CD14-positive monocyte (primary cell): ENCODE results near the gene DOCK8. TPM values are rescaled to one million over a fixed set of nuclear protein-coding genes. Genes with fewer than 3 reads are reported as not detected.

ENCODE experiments used
- DNase-seq, 3 donors: peaks; one replicate each; pipeline ENCODE4 v3.0.0-alpha.2; 2011 to 2022
- H2AFZ ChIP-seq: 2 replicates; pipeline ENCODE4 v1.6.0; 2012; ENCODE audit warnings: mild to moderate bottlenecking, low read depth, low read length, inconsistent platforms; ENCODE audit not compliant: insufficient read depth, poor library complexity, severe bottlenecking
- H3K27ac ChIP-seq, 2 donors: 1 replicate in 1 of 2; 2 replicates in 1 of 2; pipeline ENCODE4 v1.5.1; 2012 to 2013; ENCODE audit warnings: low read length in 2 of 2, control low read depth in 1 of 2, inconsistent platforms in 1 of 2, low read depth in 1 of 2, mild to moderate bottlenecking in 1 of 2
- H3K27me3 ChIP-seq, 2 donors: one replicate each; pipeline versions ENCODE4 v1.6.0 to v1.6.1; 2011 to 2013; ENCODE audit warnings: low read length in 2 of 2; ENCODE audit not compliant: control insufficient read depth in 2 of 2, insufficient read depth in 2 of 2
- H3K36me3 ChIP-seq, 2 donors: replicated peaks in 1 of 2; 1 replicate in 1 of 2; 2 replicates in 1 of 2; pipeline versions ENCODE4 v1.5.1 to v1.6.1; 2012 to 2013; ENCODE audit warnings: low read length in 2 of 2, control low read depth in 1 of 2, inconsistent platforms in 1 of 2, mild to moderate bottlenecking in 1 of 2; ENCODE audit not compliant: insufficient read depth in 2 of 2, control insufficient read depth in 1 of 2
- H3K4me1 ChIP-seq, 2 donors: 1 replicate in 1 of 2; 2 replicates in 1 of 2; pipeline versions ENCODE4 v1.5.1 to v1.6.1; 2012 to 2013; ENCODE audit warnings: low read length in 2 of 2, control low read depth in 1 of 2, inconsistent platforms in 1 of 2, mild to moderate bottlenecking in 1 of 2, moderate library complexity in 1 of 2; ENCODE audit not compliant: insufficient read depth in 2 of 2, control insufficient read depth in 1 of 2
- H3K4me2 ChIP-seq: replicated peaks from 2 replicates; pipeline ENCODE3; 2012; ENCODE audit warnings: low read length, moderate library complexity, mild to moderate bottlenecking; ENCODE audit not compliant: poor library complexity, severe bottlenecking; ENCODE audit errors: extremely low read depth
- H3K4me3 ChIP-seq, 3 experiments: fragments of 200-600 bp in 1 of 3; sonication (generic) in 1 of 3; replicated peaks in 1 of 3; 1 replicate in 2 of 3; 2 replicates in 1 of 3; pipeline ENCODE4 v1.5.1; 2011 to 2013; ENCODE audit warnings: low read length in 3 of 3, mild to moderate bottlenecking in 3 of 3, control low read depth in 2 of 3, low read depth in 2 of 3, inconsistent platforms in 1 of 3, moderate library complexity in 1 of 3
- H3K79me2 ChIP-seq: 2 replicates; pipeline ENCODE4 v1.6.0; 2012; ENCODE audit warnings: mild to moderate bottlenecking, control low read depth, inconsistent platforms, low read length, moderate library complexity; ENCODE audit not compliant: insufficient read depth
- H3K9ac ChIP-seq: 2 replicates; pipeline ENCODE4 v1.6.0; 2017; ENCODE audit warnings: low read length, mild to moderate bottlenecking; ENCODE audit not compliant: insufficient read depth, poor library complexity, severe bottlenecking
- H3K9me3 ChIP-seq, 2 donors: replicated peaks in 1 of 2; 1 replicate in 1 of 2; 2 replicates in 1 of 2; pipeline versions ENCODE4 v1.5.1 to v1.6.1; 2012 to 2013; ENCODE audit warnings: low read length in 2 of 2, control low read depth in 1 of 2; ENCODE audit not compliant: control insufficient read depth in 1 of 2, insufficient read depth in 1 of 2
- H4K20me1 ChIP-seq: 2 replicates; pipeline ENCODE4 v1.6.0; 2012; ENCODE audit warnings: mild to moderate bottlenecking, low read length, control low read depth, moderate library complexity; ENCODE audit not compliant: insufficient read depth
- H3K27ac Mint-ChIP-seq, 7 donors: one replicate each; pipeline ENCODE4 v1.8.0; 2020; ENCODE audit warnings: mild to moderate bottlenecking in 7 of 7, mixed read lengths in 7 of 7, moderate library complexity in 6 of 7, inconsistent platforms in 2 of 7
- H3K27me3 Mint-ChIP-seq, 3 donors: one replicate each; pipeline ENCODE4 v1.8.0; 2021 to 2022; ENCODE audit warnings: low read depth in 3 of 3, mild to moderate bottlenecking in 3 of 3, mixed read lengths in 3 of 3, moderate library complexity in 3 of 3, inconsistent platforms in 1 of 3
- H3K36me3 Mint-ChIP-seq, 2 donors: one replicate each; pipeline ENCODE4 v1.8.0; 2020; ENCODE audit warnings: mixed read lengths in 2 of 2, inconsistent platforms in 1 of 2, mild to moderate bottlenecking in 1 of 2
- H3K4me1 Mint-ChIP-seq: one replicate; pipeline ENCODE4 v1.8.0; 2020; ENCODE audit warnings: mild to moderate bottlenecking, mixed read lengths
- H3K4me3 Mint-ChIP-seq, 2 donors: one replicate each; pipeline ENCODE4 v1.8.0; 2020; ENCODE audit warnings: mild to moderate bottlenecking in 2 of 2, mixed read lengths in 2 of 2, moderate library complexity in 1 of 2
- H3K9me3 Mint-ChIP-seq, 7 donors: one replicate each; pipeline ENCODE4 v1.8.0; 2020 to 2022; ENCODE audit warnings: mixed read lengths in 7 of 7, mild to moderate bottlenecking in 6 of 7, moderate library complexity in 6 of 7, inconsistent platforms in 2 of 7
- CTCF ChIP-seq: fragments of 200-600 bp; IDR thresholded peaks from one replicate; pipeline ENCODE4 v1.8.0; 2022; ENCODE audit warnings: antibody characterized with exemption, mild to moderate bottlenecking
- WGBS: methylation state at CpG from one replicate; pipeline ENCODE4 v1.1.5; 2013; ENCODE audit warnings: missing lambda C conversion rate; ENCODE audit not compliant: insufficient coverage; 5-methylcytosine and 5-hydroxymethylcytosine counted together
- intact Hi-C, 2 donors: fragments of 100-400 bp; cut with micrococcal nuclease; formaldehyde crosslinking; loops; one replicate each; pipeline versions ENCODE4 v1.15.0 to v1.15.1; 2023
- polyA plus RNA-seq, 3 donors: library from polyadenylated mRNA; depleted of rRNA in 1 of 3; unstranded in 2 of 3; stranded (reverse) in 1 of 3; fragments of 300-500 nt in 2 of 3; fragments of >200 nt in 1 of 3; fragmentation: Illumina TruSeq in 2 of 3; gene quantifications; 1 replicate in 2 of 3; 2 replicates in 1 of 3; pipeline ENCODE4 v1.2.3, GENCODE V29; 2012 to 2021

DOCK8 gene
- polyA plus RNA-seq, 3 donors, result 46.8 to 100 (median 95.4) TPM

DNA sequence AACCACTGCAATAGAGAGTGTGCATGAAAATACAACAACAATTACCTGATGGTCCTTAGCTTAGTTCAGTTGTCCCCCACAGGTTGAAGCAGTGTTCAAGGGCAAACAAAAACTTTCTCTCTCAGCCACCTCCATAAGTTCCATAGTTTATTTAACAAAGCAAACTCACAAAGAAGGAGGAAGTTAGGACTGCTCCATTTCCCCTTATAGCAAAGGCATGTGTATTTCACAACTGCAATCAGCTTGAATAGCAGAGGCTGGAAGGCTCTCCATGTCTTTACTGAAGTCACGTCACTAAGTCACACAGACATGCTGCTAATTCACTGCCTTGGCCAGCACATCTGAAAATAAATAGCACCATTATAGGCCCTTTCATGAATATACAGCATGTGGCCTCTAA, 43.3 kb downstream of the DOCK8 start:
- Histone ChIP-seq H3K27ac (peak overlapping the region; percentile 84 to 85), H3K9ac (peak overlapping the region; percentile 47), H3K9me3 (no peaks in the 10 kb centered on the region), H3K27me3 (no peaks in the 10 kb centered on the region), H3K4me2 (peak overlapping the region; percentile 51), H2AFZ (peak overlapping the region; percentile 19), H4K20me1 (peaks cover 83% of the 10 kb centered on the region), H3K79me2 (peaks cover 98% of the 10 kb centered on the region), H3K36me3 (peaks cover 9 to 33% of the 10 kb centered on the region in 2 donors), H3K4me1 (peaks cover 41 to 52% of the 10 kb centered on the region in 2 donors), H3K4me3 (peak overlapping the region in 1 of 3 experiments; percentile 38)
- no peak for TF ChIP-seq CTCF
- DNase-seq, result peak; percentile 82 to 93 (median 88)
- intact Hi-C loops, result loop anchor here in 1 of 2 donors (5.0 kb wide), 1 partner anchor 39 kb away; no protein-coding TSS in a partner anchor
- WGBS, result no CpG with 5 or more reads among the region's 1 CpG
- H3K27me3 Mint-ChIP-seq, result no peaks in the 10 kb centered on the region
- H3K4me3 Mint-ChIP-seq, result peak overlapping the region in 1 of 2 donors; percentile 26
- peaks cover 26 to 30% of the 10 kb centered on the region in 2 donors for H3K36me3 Mint-ChIP-seq
- H3K4me1 Mint-ChIP-seq, result peaks cover 65% of the 10 kb centered on the region
- no peaks in the 10 kb centered on the region for H3K9me3 Mint-ChIP-seq
- H3K27ac Mint-ChIP-seq, result peak overlapping the region; percentile 90 to 96 (median 95)

DNA sequence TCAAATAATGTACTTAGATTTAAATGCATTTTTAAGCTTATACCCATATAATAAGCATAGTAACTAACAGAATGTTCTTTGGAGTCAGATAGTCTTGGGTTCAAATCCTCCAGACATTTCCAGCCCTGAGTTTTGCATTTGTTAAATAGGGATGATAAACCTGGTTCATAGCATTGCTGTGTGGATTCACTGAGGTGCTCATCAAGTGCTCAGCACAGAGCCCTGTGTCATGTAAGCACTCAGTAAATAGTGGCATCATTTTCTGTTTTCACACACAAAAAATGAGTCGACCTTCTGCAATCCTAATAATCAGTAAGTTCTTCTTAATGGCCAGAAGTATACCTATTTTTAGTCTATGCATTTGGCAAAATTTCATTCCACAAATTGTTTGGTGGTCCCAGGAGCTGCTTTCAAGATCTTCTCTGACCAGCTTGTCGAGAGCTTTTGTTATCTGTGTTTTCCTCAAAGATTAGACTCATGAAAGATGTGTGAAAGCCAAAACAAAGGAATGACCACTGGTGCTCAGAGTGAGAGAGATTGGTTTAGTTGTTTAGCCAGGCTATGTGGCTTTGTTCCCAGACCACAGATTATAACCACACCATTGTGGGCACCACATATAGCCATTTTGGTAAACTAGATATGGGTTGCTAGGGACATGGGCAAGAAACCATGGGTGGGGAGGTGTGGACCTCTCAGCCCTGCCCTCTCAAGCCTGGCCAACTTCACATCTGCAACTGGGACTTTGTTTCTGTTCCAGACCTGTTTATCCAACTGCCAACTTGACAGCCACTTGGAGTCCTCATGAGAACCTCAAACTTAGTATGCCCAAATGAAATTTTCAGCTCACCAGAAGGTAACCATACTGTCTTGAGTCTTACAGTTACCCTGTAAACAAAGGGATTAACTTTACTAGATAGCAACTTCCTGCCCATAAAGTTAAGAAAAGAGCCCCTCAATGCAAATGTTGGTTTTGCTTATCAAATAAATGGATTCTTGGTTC, 45.0 kb downstream of the DOCK8 start:
- Histone ChIP-seq H4K20me1 (peaks cover 75% of the 10 kb centered on the region), H3K4me1 (peaks cover 41 to 52% of the 10 kb centered on the region in 2 donors), H3K9me3 (no peaks in the 10 kb centered on the region), H3K9ac (no peak overlapping the region), H3K79me2 (peaks cover 98% of the 10 kb centered on the region), H3K36me3 (peaks cover 3 to 39% of the 10 kb centered on the region in 2 donors), H2AFZ (no peak overlapping the region), H3K4me3 (no peak overlapping the region), H3K27me3 (no peaks in the 10 kb centered on the region), H3K4me2 (no peak overlapping the region), H3K27ac (peak overlapping the region; percentile 23 to 85)
- Mint-ChIP-seq H3K9me3 (no peaks in the 10 kb centered on the region), H3K27ac (peak overlapping the region in 6 of 7 donors; percentile 50 to 96 (median 92)), H3K27me3 (no peaks in the 10 kb centered on the region), H3K4me1 (peaks cover 64% of the 10 kb centered on the region), H3K4me3 (no peak overlapping the region), H3K36me3 (peaks cover 25 to 26% of the 10 kb centered on the region in 2 donors)
- TF ChIP-seq CTCF, result no peak
- no peak for DNase-seq
- WGBS, result 100% methylated on average over 1 of the region's 2 CpGs
- intact Hi-C loops, result loop anchor here in 1 of 2 donors (5.0 kb wide), 1 partner anchor 38 kb away; no protein-coding TSS in a partner anchor
